Gastrocnemius medialis (tissue), 4 donors: ENCODE results near the gene FAM13A.

ENCODE experiments used
- POLR2A ChIP-seq, 2 donors: fragments of 450-650 bp; IDR thresholded peaks; one replicate each; pipeline ENCODE4 v1.6.1; 2017; ENCODE audit warnings: antibody characterized with exemption in 2 of 2, mild to moderate bottlenecking in 2 of 2, moderate library complexity in 2 of 2
- TF ChIP-seq, protein P1 (sequence below), 5 experiments: fragments of 450-650 bp in 3 of 5; fragments of 200-600 bp in 2 of 5; sonication (generic) in 2 of 5; IDR thresholded peaks in 4 of 5; conservative IDR thresholded peaks in 1 of 5; 1 replicate in 4 of 5; 2 replicates in 1 of 5; pipeline ENCODE4 v1.5.1; 2016 to 2019; ENCODE audit warnings: antibody characterized with exemption in 5 of 5, mild to moderate bottlenecking in 3 of 5, moderate library complexity in 3 of 5

DNA sequence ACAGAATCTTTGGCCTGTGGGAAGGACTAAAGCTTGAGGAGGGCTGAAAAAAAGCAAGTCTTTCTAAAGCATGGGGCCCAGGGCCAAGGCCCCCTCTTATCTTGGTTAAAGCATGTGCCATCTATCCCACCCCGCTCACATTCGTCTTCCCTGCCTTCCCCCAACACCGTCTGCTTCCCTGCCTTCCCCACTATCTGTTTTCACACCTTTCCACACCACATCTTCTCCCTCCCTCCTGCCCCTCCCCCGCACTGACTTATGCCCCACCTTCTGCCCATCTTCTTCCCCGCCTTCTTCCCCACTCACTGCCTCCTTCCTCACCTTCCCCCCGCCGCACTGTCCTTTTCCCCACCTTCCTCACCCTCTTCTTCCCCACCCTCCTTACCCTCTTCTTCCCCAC is 358.5 kb downstream of the FAM13A start:
- TF ChIP-seq POLR2A (IDR thresholded peaks at IDR 0.05): no peak
- TF ChIP-seq, protein P1, sequence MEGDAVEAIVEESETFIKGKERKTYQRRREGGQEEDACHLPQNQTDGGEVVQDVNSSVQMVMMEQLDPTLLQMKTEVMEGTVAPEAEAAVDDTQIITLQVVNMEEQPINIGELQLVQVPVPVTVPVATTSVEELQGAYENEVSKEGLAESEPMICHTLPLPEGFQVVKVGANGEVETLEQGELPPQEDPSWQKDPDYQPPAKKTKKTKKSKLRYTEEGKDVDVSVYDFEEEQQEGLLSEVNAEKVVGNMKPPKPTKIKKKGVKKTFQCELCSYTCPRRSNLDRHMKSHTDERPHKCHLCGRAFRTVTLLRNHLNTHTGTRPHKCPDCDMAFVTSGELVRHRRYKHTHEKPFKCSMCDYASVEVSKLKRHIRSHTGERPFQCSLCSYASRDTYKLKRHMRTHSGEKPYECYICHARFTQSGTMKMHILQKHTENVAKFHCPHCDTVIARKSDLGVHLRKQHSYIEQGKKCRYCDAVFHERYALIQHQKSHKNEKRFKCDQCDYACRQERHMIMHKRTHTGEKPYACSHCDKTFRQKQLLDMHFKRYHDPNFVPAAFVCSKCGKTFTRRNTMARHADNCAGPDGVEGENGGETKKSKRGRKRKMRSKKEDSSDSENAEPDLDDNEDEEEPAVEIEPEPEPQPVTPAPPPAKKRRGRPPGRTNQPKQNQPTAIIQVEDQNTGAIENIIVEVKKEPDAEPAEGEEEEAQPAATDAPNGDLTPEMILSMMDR (IDR thresholded peaks at IDR 0.05 in 4 of 5, conservative IDR thresholded peaks at IDR 0.05 in 1 of 5): no peak
